Measurements from ENCODE around the gene EME2.
"Not testable (repeated sequence)": the region's sequence is repeated elsewhere in the genome, so short reads cannot be mapped to it uniquely, and the experiment has no call there.

EME2 gene

DNA sequence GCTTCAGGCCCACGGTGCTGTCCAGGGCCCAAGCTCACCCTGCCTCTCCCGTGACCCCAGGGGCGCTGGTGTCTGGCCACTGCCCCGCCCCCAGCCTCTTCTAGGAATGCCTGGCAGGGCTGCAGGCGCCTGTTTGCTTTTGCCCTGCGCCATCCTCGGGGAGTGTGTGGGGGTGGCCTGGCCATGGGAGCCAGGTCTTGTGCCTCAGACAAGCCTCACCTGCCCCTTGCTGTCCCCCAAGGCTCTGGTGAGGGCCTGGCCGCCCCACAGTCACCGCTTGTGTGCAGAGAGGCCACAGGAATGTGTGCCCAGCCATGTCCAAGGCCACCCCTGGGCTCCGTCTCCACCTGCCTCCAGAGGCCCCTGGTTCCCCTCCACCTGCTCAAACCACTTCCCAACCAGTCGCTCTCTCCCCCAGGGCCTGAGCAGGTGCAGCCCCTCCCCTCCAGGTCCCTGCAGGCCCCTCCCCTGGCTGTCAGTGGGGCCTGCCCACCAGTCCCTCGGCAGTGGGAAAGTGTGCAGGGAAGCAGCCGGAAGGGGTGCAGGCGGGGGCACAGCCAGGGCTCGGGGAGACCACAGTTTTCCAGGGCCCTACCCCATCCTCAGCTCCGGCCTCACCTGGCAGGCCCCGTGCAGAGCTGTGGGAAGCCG, 21.7 kb downstream of the EME2 start:
- Histone ChIP-seq H3K27me3 (ENCODE audit: insufficient read depth, low read length, poor library complexity) (no peaks in the 10 kb centered on the region), H3K9ac (ENCODE audit: low read depth, low read length) (no peak overlapping the region), H3K79me2 (ENCODE audit: insufficient read depth, low read length) (no peaks in the 10 kb centered on the region), H3K9me3 (ENCODE audit: insufficient read depth, low read length, severe bottlenecking) (peaks cover 7% of the 10 kb centered on the region), H3K36me3 (ENCODE audit: insufficient read depth, low read length) (peaks cover 20% of the 10 kb centered on the region), H3K4me3 (ENCODE audit: low read depth in 1 of 2, low read length in 2 of 2) (no peak overlapping the region), H4K20me1 (ENCODE audit: insufficient read depth, low read length) (peaks cover 22% of the 10 kb centered on the region; the same call in 1 of the 2 replicates), H3K4me2 (ENCODE audit: insufficient read depth, low read length) (no peak overlapping the region), H3K4me1 (ENCODE audit: insufficient read depth, low read length) (no peaks in the 10 kb centered on the region), H3K27ac (ENCODE audit: low read length) (no peak overlapping the region), H2AFZ (ENCODE audit: low read depth, low read length) (no peak overlapping the region)
- TF ChIP-seq EZH2 (IDR thresholded peaks at IDR 0.05; ENCODE audit: borderline replicate concordance, low read depth, low read length, severe bottlenecking) (no peak), CTCF (IDR thresholded peaks at IDR 0.05; ENCODE audit: borderline replicate concordance, extremely low read depth, low read length, poor library complexity, severe bottlenecking) (no peak)
- ATAC-seq (ENCODE audit: insufficient read depth, low read depth) (0 out of 3 replicates have a peak, but pooled peaks have one; percentile 18), DNase-seq (no peak)

GRCh38 chr16:1794908-1795666, 22.5 kb downstream of the EME2 start:
- ATAC-seq (ENCODE audit: insufficient read depth, low read depth) = no peak
- Histone ChIP-seq H3K4me3 (ENCODE audit: low read depth in 1 of 2, low read length in 2 of 2) (no peak overlapping the region), H3K9me3 (ENCODE audit: insufficient read depth, low read length, severe bottlenecking) (peaks cover 7% of the 10 kb centered on the region), H3K79me2 (ENCODE audit: insufficient read depth, low read length) (no peaks in the 10 kb centered on the region), H3K27ac (ENCODE audit: low read length) (no peak overlapping the region), H2AFZ (ENCODE audit: low read depth, low read length) (no peak overlapping the region), H3K4me1 (ENCODE audit: insufficient read depth, low read length) (no peaks in the 10 kb centered on the region), H3K27me3 (ENCODE audit: insufficient read depth, low read length, poor library complexity) (no peaks in the 10 kb centered on the region), H3K4me2 (ENCODE audit: insufficient read depth, low read length) (no peak overlapping the region), H4K20me1 (ENCODE audit: insufficient read depth, low read length) (peaks cover 15% of the 10 kb centered on the region; the same call in 1 of the 2 replicates), H3K9ac (ENCODE audit: low read depth, low read length) (no peak overlapping the region), H3K36me3 (ENCODE audit: insufficient read depth, low read length) (peaks cover 13% of the 10 kb centered on the region; the same call in 1 of the 2 replicates)
- DNase-seq = no peak
- TF ChIP-seq CTCF (IDR thresholded peaks at IDR 0.05; ENCODE audit: borderline replicate concordance, extremely low read depth, low read length, poor library complexity, severe bottlenecking) (no peak), EZH2 (IDR thresholded peaks at IDR 0.05; ENCODE audit: borderline replicate concordance, low read depth, low read length, severe bottlenecking) (no peak)

GRCh38 chr16:1799263-1799662, 26.7 kb downstream of the EME2 start:
- not testable (repeated sequence) for H3K9ac ChIP-seq (ENCODE audit: low read depth, low read length); H3K27me3 ChIP-seq (ENCODE audit: insufficient read depth, low read length, poor library complexity); H3K79me2 ChIP-seq (ENCODE audit: insufficient read depth, low read length); H3K36me3 ChIP-seq (ENCODE audit: insufficient read depth, low read length); DNase-seq; H3K4me2 ChIP-seq (ENCODE audit: insufficient read depth, low read length); H2AFZ ChIP-seq (ENCODE audit: low read depth, low read length); H3K4me3 ChIP-seq (ENCODE audit: low read depth in 1 of 2, low read length in 2 of 2); H3K27ac ChIP-seq (ENCODE audit: low read length); H4K20me1 ChIP-seq (ENCODE audit: insufficient read depth, low read length); H3K4me1 ChIP-seq (ENCODE audit: insufficient read depth, low read length); ATAC-seq (ENCODE audit: insufficient read depth, low read depth); H3K9me3 ChIP-seq (ENCODE audit: insufficient read depth, low read length, severe bottlenecking)

DNA sequence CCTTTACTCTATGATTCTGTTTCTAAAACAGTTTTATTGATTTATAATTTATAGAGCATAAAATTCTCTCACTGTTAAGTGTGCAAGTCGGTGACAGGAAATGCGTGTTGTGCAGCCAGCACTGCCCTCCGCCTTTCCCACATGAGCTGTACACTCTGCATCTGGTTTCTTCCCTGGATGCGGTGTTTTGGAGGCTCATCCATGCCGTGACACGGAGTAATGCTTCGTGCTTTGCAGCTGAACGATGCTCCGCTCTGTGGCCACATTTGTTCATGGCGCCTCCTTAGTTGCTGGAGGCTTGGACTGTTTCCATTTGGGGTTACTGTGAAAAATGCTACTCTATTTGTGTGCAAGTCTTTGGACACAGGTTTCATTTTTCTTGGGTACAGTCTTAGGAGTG, 28.1 kb downstream of the EME2 start:
- no peak for ATAC-seq (ENCODE audit: insufficient read depth, low read depth)
- no peaks in the 10 kb centered on the region for H3K79me2 ChIP-seq (ENCODE audit: insufficient read depth, low read length)
- H3K36me3 ChIP-seq (ENCODE audit: insufficient read depth, low read length) = no peaks in the 10 kb centered on the region
- no peaks in the 10 kb centered on the region for H4K20me1 ChIP-seq (ENCODE audit: insufficient read depth, low read length)
- DNase-seq = no peak
- H3K4me1 ChIP-seq (ENCODE audit: insufficient read depth, low read length) = no peaks in the 10 kb centered on the region
- no peak overlapping the region for H3K27ac ChIP-seq (ENCODE audit: low read length)
- H3K9me3 ChIP-seq (ENCODE audit: insufficient read depth, low read length, severe bottlenecking) = peaks cover 7% of the 10 kb centered on the region
- TF ChIP-seq EZH2 (IDR thresholded peaks at IDR 0.05; ENCODE audit: borderline replicate concordance, low read depth, low read length, severe bottlenecking) = no peak
- TF ChIP-seq CTCF (IDR thresholded peaks at IDR 0.05; ENCODE audit: borderline replicate concordance, extremely low read depth, low read length, poor library complexity, severe bottlenecking) = no peak
- no peak overlapping the region for H2AFZ ChIP-seq (ENCODE audit: low read depth, low read length)
- H3K27me3 ChIP-seq (ENCODE audit: insufficient read depth, low read length, poor library complexity) = no peaks in the 10 kb centered on the region
- no peak overlapping the region for H3K9ac ChIP-seq (ENCODE audit: low read depth, low read length)
- no peak overlapping the region for H3K4me3 ChIP-seq (ENCODE audit: low read depth in 1 of 2, low read length in 2 of 2)
- no peak overlapping the region for H3K4me2 ChIP-seq (ENCODE audit: insufficient read depth, low read length)
